Mucosa of descending colon (tissue), 3 donors: ENCODE results near the gene GMCL1. TPM values are rescaled to one million over a fixed set of nuclear protein-coding genes. Genes with fewer than 3 reads are reported as not detected.
"Not testable (repeated sequence)": the region's sequence is repeated elsewhere in the genome, so short reads cannot be mapped to it uniquely, and the experiment has no call there.

Experiments used
- ATAC-seq: fragments of 200-7000 bp; cut with Tn5 transposase; one replicate; pipeline ENCODE4 v1.9.1; 2020; ENCODE audit warnings: mild to moderate bottlenecking, moderate library complexity
- DNase-seq, 3 donors: peaks; one replicate each; pipeline ENCODE4 v3.0.0-alpha.2; 2020
- H3K36me3 ChIP-seq: fragments of 200-600 bp; one replicate; pipeline ENCODE4 v1.8.0; 2021; ENCODE audit warnings: low read depth, mild to moderate bottlenecking
- H3K4me1 ChIP-seq: fragments of 200-600 bp; one replicate; pipeline ENCODE4 v1.8.0; 2021; ENCODE audit warnings: low read depth, mild to moderate bottlenecking
- H3K4me3 ChIP-seq: fragments of 200-600 bp; one replicate; pipeline ENCODE4 v1.8.0; 2021; ENCODE audit warnings: mild to moderate bottlenecking
- H3K9me3 ChIP-seq: fragments of 200-600 bp; one replicate; pipeline ENCODE4 v1.8.0; 2021; ENCODE audit warnings: mild to moderate bottlenecking
- CTCF ChIP-seq: fragments of 200-600 bp; IDR thresholded peaks from one replicate; pipeline ENCODE4 v1.8.0; 2022; ENCODE audit warnings: antibody characterized with exemption, mild to moderate bottlenecking
- intact Hi-C, 2 donors: fragments of 100-400 bp; cut with DNase I in 1 of 2; cut with micrococcal nuclease in 1 of 2; formaldehyde crosslinking; loops; one replicate each; pipeline versions ENCODE4 v1.11.0 to v1.11.1; 2022; cut with DNase I, micrococcal nuclease
- total RNA-seq, 3 donors: library from RNA; stranded (reverse); fragmentation: NEBNext Ultra II Directional in 2 of 3; extraction: Animal tissue kit (Norgen Biotek cat#: 25700) in 2 of 3; gene quantifications; one replicate each; pipeline versions ENCODE4 v1.2.1 to v1.2.4, GENCODE V29; 2021 to 2023
- donor health status: DM: no; HTN: no; CAD: no; lungs with moderate emphysema.
- donor health status: DM: no; HTN: no; CAD: no.
- donor health status: DM: no; HTN: yes; CAD: no.

The GMCL1 gene
- total RNA-seq, 3 donors from 2014 or later = 13.5 to 30.2 (median 18.8) TPM

GRCh38 chr2:69863298-69863697 lies 33.8 kb downstream of the GMCL1 start:
- no peak overlapping the region for H3K4me3 ChIP-seq
- no peak for TF ChIP-seq CTCF
- intact Hi-C loops = no loop called here
- no peaks in the 10 kb centered on the region for H3K4me1 ChIP-seq
- no peak for DNase-seq
- H3K9me3 ChIP-seq = no peaks in the 10 kb centered on the region
- H3K36me3 ChIP-seq = no peaks in the 10 kb centered on the region
- no peak for ATAC-seq

GRCh38 chr2:69888451-69888850 lies 59.0 kb downstream of the GMCL1 start:
- intact Hi-C loops = no loop called here
- Histone ChIP-seq H3K36me3 (no peaks in the 10 kb centered on the region), H3K9me3 (no peaks in the 10 kb centered on the region), H3K4me1 (peaks cover 3% of the 10 kb centered on the region), H3K4me3 (no peak overlapping the region)
- TF ChIP-seq CTCF = no peak
- no peak for DNase-seq
- no peak for ATAC-seq

GRCh38 chr2:69889302-69889701 lies 59.8 kb downstream of the GMCL1 start:
- Histone ChIP-seq H3K36me3 (no peaks in the 10 kb centered on the region), H3K4me3 (no peak overlapping the region), H3K4me1 (peaks cover 3% of the 10 kb centered on the region), H3K9me3 (no peaks in the 10 kb centered on the region)
- no peak for ATAC-seq
- intact Hi-C loops = no loop called here
- no peak for TF ChIP-seq CTCF
- no peak for DNase-seq

GRCh38 chr2:69890881-69891280 lies 61.4 kb downstream of the GMCL1 start:
- ATAC-seq = no peak
- no peak for TF ChIP-seq CTCF
- DNase-seq = no peak
- Histone ChIP-seq H3K4me3 (no peak overlapping the region), H3K9me3 (no peaks in the 10 kb centered on the region), H3K4me1 (peaks cover 10% of the 10 kb centered on the region), H3K36me3 (no peaks in the 10 kb centered on the region)
- intact Hi-C loops = no loop called here

GRCh38 chr2:69892838-69893424 lies 63.5 kb downstream of the GMCL1 start:
- H3K36me3 ChIP-seq, H3K4me3 ChIP-seq, H3K4me1 ChIP-seq, H3K9me3 ChIP-seq, DNase-seq, ATAC-seq, intact Hi-C loops: not testable (repeated sequence)

- H3K36me3 ChIP-seq = peaks cover 6% of the 10 kb centered on the region
- H3K9me3 ChIP-seq = no peaks in the 10 kb centered on the region
- H3K4me3 ChIP-seq = peak within 1 kb of the TSS; percentile 40
- H3K4me1 ChIP-seq = peaks cover 10% of the 10 kb centered on the region
- ATAC-seq (peak; percentile 95), DNase-seq (peak; percentile 83 to 85 (median 83))
- TF ChIP-seq CTCF = no peak
- intact Hi-C loops = no loop called here
Observed at GRCh38 chr2:69893684-69894551, 64.5 kb downstream of the GMCL1 start, which contains the start of gene SNRNP27. TSS of gene SNRNP27 (plus strand) at chr2:69893956. CDS start at chr2:69893985, 29 bp downstream.

- DNase-seq, ATAC-seq, H3K9me3 ChIP-seq, H3K36me3 ChIP-seq, intact Hi-C loops, H3K4me1 ChIP-seq: not testable (repeated sequence)
- H3K4me3 ChIP-seq = peak overlapping the region; percentile 40
Observed at GRCh38 chr2:69894737-69895136, 65.3 kb downstream of the GMCL1 start.
